ENCODE results near the gene EFCAB12.

GRCh38 chr3:129418041-129418973, 10.1 kb downstream of the EFCAB12 start:
- TF ChIP-seq, protein P1, sequence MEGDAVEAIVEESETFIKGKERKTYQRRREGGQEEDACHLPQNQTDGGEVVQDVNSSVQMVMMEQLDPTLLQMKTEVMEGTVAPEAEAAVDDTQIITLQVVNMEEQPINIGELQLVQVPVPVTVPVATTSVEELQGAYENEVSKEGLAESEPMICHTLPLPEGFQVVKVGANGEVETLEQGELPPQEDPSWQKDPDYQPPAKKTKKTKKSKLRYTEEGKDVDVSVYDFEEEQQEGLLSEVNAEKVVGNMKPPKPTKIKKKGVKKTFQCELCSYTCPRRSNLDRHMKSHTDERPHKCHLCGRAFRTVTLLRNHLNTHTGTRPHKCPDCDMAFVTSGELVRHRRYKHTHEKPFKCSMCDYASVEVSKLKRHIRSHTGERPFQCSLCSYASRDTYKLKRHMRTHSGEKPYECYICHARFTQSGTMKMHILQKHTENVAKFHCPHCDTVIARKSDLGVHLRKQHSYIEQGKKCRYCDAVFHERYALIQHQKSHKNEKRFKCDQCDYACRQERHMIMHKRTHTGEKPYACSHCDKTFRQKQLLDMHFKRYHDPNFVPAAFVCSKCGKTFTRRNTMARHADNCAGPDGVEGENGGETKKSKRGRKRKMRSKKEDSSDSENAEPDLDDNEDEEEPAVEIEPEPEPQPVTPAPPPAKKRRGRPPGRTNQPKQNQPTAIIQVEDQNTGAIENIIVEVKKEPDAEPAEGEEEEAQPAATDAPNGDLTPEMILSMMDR (IDR thresholded peaks at IDR 0.05) = no peak
- no peak for TF ChIP-seq POLR2A (IDR thresholded peaks at IDR 0.05)
- TF ChIP-seq POLR2AphosphoS5 (IDR thresholded peaks at IDR 0.05) = no peak
